Renal cortex interstitium (tissue), 11 donors: Measurements from ENCODE around the gene SMIM45.
A peak's percentile ranks its signal among the peaks of the same experiment; 100 is the strongest.

Experiments used
- DNase-seq, 11 donors: peaks; one replicate each; pipeline ENCODE4 v3.0.0-alpha.2; 2013; ENCODE audit warnings: low read depth in 9 of 11, low spot score in 4 of 11; ENCODE audit errors: extremely low read depth in 1 of 11

The SMIM45 gene

GRCh38 chr22:41963453-41964111 is 11.6 kb downstream of the SMIM45 start:
- no peak for DNase-seq

GRCh38 chr22:41964112-41964491 is 12.2 kb downstream of the SMIM45 start:
- no peak for DNase-seq

DNA sequence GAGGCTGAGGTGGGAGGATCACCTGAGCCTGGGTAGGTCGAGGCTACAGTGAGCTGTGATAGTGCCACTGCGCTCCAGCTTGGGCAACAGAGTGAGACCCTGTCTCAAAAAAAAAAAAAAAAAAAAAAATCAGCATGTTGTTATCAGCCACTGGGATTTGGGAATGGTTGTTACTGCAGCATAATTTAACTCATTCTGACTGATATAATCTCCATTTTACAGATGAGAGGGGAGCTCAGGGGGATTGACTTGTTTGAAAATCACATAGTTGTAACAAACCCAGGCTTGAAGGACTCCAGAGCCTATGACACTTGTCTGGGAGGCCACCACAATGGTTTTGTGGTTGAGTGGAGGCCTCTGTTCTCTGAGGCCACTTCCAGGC is 14.3 kb downstream of the SMIM45 start:
- no peak for DNase-seq

DNA sequence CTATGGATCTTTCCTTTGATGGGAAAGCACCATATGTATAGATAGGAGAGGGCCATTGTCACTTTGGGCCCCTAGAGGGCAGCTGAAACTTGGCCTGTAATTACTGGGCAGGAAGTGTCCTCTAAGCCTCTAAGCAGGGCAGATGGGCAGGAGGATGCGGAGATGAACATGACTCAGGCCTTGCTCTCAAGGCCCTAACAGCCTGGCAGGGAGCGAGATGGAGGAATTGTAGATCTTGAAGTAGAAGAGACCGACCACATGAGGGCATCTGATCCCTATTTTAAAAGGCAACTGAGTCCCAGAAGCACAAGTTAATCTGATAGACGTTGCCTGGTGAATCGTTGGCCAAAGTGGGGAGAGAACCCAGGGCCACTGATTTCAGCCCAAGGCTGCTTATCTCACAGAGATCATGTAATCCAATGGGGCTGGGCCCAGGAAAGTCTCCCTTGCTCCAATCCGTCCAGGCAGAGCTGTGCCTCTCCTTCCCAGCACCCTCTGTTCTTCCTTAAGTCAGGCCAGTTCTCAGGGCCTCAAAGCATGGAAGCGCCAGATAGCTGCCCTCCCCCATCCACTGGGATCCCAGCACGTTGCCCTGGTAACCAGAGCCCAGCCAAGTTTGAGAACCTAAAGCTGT is 14.8 kb downstream of the SMIM45 start:
- peak in 1 of 11 donors; percentile 34 for DNase-seq

DNA sequence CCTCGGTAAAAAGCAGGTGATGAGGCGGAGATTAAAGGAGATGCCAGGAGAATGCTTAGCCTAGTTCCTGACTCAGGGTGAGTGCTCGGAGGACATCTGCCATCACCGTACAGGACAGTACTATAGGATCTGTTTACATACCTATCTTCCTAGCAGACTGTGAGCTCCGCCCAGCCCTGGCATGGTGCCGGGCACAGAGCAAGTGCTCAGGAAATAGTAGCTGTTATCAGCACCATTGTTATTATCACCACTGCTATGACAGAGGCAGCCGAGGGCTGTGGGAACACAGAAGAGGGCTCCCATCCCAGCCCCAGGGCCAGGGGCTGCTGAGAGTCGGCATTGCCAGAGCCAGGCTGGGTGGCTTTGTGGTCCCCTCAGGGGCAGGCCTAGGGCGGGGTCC is 16.7 kb downstream of the SMIM45 start:
- DNase-seq, result no peak

DNA sequence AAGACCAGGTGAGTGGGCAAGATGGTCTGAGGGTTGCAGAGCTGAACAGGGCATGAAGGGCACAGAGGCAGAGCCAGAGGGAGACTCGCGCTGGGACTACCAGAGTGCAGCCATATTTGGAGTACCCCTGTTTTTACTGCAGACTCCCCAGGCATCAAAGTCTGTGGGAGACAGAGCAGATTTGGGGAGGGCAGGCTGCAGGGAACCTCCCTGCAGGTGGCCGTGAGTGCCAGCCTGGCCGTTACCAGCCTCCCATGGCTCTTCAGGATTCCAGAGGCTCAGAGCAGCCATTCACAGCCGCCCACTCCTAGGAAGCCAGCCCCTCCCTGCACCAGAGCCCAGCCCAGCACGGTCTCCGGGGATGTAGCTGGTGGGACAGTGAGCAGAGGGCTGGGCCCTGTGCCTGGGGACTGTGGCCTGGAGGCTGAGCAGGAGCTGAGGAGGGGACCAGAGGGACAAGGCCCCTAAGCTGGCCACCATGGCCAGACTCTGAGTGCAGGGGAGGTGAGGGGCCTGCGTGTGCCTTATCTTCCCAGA is 17.2 kb downstream of the SMIM45 start, which contains the start of gene SEPTIN3:
SEPTIN3 (plus strand) TSS at position 334 of the 537 bp plus-strand sequence. CDS start 2,050 bp downstream, outside the sequence.
- no peak for DNase-seq

- DNase-seq, result no peak
These were observed 18.7 kb downstream of the SMIM45 start for GRCh38 chr22:41970601-41971000.

DNA sequence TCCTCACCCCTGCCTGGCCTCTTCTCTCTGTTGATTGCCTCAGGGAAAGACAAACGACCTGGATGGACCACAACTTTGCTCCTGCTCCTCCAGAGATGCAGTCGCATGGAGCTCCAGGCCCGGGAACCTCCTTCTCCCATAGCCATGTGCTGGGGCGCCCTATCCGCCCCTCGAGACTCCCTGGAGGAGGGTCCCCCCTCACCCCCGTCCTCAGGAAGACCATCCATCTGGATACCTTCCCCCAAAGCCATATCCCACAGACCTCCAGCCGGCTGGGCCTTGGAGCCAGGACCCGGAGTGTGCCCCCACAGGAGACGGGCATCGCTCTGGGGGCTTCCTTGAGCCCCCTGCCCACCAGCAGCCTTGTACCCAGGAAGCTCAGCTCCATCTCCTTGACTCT is 19.5 kb downstream of the SMIM45 start:
- DNase-seq, result no peak

DNA sequence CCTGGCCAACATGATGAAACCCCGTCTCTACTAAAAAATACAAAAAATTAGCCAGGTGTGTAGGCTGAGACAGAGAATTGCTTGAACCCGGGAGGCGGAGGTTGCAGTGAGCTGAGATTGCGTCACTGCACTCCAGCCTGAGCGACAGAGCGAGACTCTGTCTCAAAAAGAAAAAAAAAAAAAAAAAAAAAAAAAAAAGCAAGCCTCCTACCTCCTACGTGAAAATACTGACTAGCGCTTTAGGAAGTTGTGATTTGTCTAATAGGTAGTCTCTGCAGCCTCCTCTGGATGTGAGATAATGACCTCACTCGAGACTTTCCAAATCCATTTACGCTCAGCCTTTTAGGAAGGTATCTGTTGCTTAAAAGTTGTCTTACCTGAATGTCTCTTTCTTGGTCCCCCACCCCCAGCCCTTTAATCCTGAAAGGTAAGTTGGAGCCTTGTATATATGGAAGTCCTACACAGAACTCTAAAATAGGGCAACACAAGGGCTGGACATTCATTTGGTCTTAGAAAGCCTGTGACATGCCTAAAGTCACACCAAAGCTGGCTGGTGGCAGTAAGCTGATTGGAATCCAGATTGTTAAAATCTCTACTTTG is 22.8 kb downstream of the SMIM45 start:
- DNase-seq, result no peak

DNA sequence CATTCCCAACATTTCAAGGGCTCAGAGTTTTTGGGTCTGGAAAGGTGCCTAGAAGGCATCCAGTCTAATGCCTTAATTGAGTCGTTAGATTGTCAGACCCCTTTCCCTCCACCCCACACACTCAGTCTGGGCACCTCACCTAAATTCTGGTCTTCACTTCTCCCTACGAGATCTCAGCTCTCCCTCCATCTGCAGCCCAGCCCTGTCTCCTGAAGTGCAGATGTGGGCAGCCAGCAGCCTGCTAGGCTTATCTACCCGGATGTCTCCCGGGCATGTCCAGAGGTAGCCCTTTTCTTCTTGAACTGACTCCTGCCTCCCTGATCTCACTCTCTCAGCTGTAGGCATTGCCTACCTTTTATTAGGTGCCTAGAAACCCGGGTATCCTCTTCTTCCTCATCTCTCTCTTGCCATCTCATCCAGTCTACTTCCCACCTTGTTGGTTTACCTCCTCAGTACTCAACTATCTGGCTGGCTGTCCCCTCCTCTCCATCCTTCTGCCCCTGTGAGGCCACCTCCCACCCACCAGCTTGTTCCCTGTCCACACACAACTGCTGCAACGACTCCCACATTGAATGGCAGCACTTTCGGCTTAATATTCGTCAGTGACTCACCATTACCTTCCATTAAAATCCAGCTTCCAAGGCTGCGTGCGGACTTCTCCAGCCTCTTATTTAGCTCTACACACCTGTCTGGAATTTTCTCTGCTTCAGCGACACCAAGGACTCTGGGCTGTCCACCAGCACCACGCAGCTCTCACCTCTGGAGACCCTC is 23.5 kb downstream of the SMIM45 start:
- DNase-seq, result no peak

DNA sequence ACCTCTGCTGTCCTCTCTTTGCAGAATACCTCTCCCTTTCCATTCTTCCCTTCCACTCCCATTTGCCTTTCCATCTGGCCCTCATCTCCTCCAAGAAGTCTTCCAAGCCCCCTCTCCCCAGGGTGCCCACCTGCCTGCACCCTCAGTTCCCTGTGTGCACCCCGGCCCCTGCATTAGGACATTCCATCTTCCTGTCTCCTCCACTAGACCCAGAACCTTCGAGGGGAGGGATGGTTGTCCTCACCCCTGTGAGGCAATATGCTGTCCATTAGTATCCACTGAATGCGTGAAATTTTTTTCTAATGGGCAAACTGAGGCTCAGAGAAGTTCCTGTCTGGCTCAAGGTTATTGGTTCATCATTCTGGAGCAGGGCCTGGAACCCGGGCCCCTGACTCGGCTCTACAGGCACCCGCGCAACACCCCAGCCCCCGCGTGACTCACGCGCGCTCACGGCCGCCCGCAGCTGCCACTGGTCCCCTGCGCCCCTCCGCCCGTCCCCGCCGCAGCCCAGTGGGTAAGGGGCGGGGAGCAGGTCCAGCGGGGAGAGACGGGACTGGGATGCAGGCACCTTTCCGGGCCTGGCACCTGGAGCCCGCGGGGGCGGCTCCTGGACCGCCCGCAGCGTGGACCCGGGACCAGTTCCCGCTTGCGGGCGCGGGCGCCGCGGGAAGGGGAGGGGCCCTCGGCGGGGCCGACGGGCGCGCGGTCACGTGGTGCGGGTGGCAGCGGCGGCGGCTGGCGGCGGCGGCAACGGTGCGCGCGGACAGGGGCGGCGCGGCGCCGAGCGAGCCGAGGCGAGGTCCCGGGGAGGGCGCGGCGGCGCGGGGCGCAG is 24.3 kb downstream of the SMIM45 start:
- no peak for DNase-seq

GRCh38 chr22:41976961-41977566 is 25.1 kb downstream of the SMIM45 start:
- DNase-seq, result peak in 3 of 11 donors; percentile 45 to 59 (median 48)

DNA sequence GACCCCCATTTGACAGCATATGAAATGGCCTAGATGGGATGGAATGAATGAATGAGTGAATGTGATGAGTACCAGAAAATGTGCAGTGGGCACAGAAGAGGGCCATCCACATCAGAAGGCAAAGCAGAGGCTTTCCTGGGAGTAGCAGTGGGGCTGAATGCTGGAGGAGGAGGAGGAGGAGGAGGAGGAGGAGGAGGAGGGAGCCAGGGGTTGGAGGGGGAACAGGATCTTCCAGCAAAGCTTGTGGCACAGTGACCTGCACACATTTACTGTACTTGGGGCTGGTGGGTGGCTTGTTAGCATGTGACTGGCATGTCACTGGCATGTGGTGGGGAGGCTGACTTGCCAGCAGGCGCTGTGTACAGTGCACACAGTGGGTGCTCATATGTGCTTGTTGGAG is 26.8 kb downstream of the SMIM45 start:
- DNase-seq, result no peak

- DNase-seq, result no peak
These were observed 27.7 kb downstream of the SMIM45 start for GRCh38 chr22:41979423-41980250.

DNA sequence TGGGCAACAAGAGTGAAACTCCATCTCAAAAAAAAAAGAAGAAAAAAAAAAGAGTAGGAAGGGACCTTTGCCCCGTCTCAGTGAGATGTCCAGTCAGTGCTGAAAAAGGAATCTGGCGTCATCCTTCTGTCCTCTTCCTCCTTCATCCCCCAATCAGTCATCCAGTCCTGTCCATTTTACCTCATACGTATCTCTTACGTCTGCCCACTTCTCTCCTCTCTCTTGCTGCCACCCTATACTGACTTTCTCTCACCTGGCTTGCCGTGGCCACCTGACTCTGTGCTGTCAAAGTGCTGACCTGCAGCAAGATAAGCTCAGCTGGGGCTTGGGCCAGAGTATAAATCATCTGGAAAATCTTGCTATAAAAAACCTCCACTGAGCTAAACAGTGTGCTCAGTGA is 30.9 kb downstream of the SMIM45 start:
- DNase-seq, result no peak

GRCh38 chr22:41983513-41984405 is 31.8 kb downstream of the SMIM45 start:
- DNase-seq, result no peak

DNA sequence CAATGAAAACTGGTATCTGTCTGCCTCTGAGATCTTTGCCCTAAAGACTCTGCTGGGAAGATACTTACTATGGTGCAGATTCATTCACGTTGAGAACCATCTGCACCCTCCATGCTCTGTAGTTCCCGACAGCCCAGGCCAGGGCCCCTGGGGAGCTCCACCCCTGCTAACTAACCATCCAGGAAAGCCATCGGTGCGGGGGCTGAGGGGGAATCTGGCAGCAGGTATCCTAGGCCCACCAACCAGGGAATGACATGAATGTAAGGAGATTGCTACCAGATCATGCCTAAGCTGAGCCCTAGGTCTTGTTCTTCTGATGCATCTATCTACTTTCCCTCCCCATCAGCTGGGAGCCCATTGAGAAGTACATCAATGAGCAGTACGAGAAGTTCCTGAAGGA is 35.3 kb downstream of the SMIM45 start:
- no peak for DNase-seq
